Nucleus accumbens (tissue), 56 donors: ENCODE results near the gene RPGRIP1.
"Not testable (repeated sequence)": the region's sequence is repeated elsewhere in the genome, so short reads cannot be mapped to it uniquely, and the experiment has no call there.

Source experiments
- DNase-seq, 56 donors: peaks; one replicate each; lab custom pipeline; 2025; lab: John Stamatoyannopoulos, UW

RPGRIP1 gene

GRCh38 chr14:21258005-21258888, 21.6 kb upstream of the RPGRIP1 start:
- DNase-seq = no peak

GRCh38 chr14:21258889-21259787, 20.7 kb upstream of the RPGRIP1 start:
- no peak for DNase-seq

GRCh38 chr14:21261824-21262223, 18.1 kb upstream of the RPGRIP1 start:
- no peak for DNase-seq

- no peak for DNase-seq
Observed at GRCh38 chr14:21262410-21262809, 17.5 kb upstream of the RPGRIP1 start.

- DNase-seq = no peak
Observed at GRCh38 chr14:21263284-21264024, 16.4 kb upstream of the RPGRIP1 start.

GRCh38 chr14:21264025-21264801, 15.7 kb upstream of the RPGRIP1 start:
- DNase-seq = no peak

- DNase-seq = no peak
Observed at GRCh38 chr14:21267431-21267845, 12.4 kb upstream of the RPGRIP1 start.

GRCh38 chr14:21267886-21268616, 11.8 kb upstream of the RPGRIP1 start:
- no peak for DNase-seq

GRCh38 chr14:21268617-21269251, 11.1 kb upstream of the RPGRIP1 start:
- DNase-seq = peak in 4 of 56 donors; percentile 0 to 53 (median 19)

GRCh38 chr14:21269252-21270046, 10.4 kb upstream of the RPGRIP1 start, which contains the start of gene HNRNPC:
TSS of gene HNRNPC (minus strand) at chr14:21269442. CDS start at chr14:21234193, 35,249 bp downstream.
- DNase-seq = peak; percentile 89 to 100 (median 99)

GRCh38 chr14:21272661-21273060, 7.2 kb upstream of the RPGRIP1 start:
- DNase-seq = not testable (repeated sequence)

- DNase-seq = no peak
Observed at GRCh38 chr14:21275261-21275858, 4.5 kb upstream of the RPGRIP1 start.

GRCh38 chr14:21278632-21279031, 1.3 kb upstream of the RPGRIP1 start:
- no peak for DNase-seq

- DNase-seq = not testable (repeated sequence)
Observed at GRCh38 chr14:21281917-21282316, 2.0 kb downstream of the RPGRIP1 start.

- not testable (repeated sequence) for DNase-seq
Observed at GRCh38 chr14:21286516-21286915, 6.6 kb downstream of the RPGRIP1 start.

- no peak for DNase-seq
Observed at GRCh38 chr14:21287168-21287567, 7.3 kb downstream of the RPGRIP1 start.

- not testable (repeated sequence) for DNase-seq
Observed at GRCh38 chr14:21294026-21294425, 14.1 kb downstream of the RPGRIP1 start.
